Body of pancreas (tissue), 4 donors: ENCODE results near the gene RSPO1. TPM values are rescaled to one million over a fixed set of nuclear protein-coding genes. Genes with fewer than 3 reads are reported as not detected.

Experiments
- ATAC-seq: fragments of 150-250 bp; one replicate; pipeline ENCODE4 v1.9.1; 2016
- DNase-seq, 4 donors: peaks; one replicate each; pipeline ENCODE4 v3.0.0-alpha.2; 2019
- H3K27ac ChIP-seq, 4 donors: fragments of 200-600 bp; sonication (generic); 1 replicate in 3 of 4; 2 replicates in 1 of 4; pipeline versions ENCODE4 v1.5.1 to v1.6.1; 2016 to 2019; ENCODE audit warnings: mild to moderate bottlenecking in 1 of 4, mixed read lengths in 1 of 4, moderate library complexity in 1 of 4
- H3K27me3 ChIP-seq, 2 donors: fragments of 200-600 bp; sonication (generic); one replicate each; pipeline ENCODE4 v1.6.0; 2016; ENCODE audit warnings: mild to moderate bottlenecking in 1 of 2
- H3K36me3 ChIP-seq, 2 donors: fragments of 200-600 bp; sonication (generic); replicated peaks in 1 of 2; 2 replicates each; pipeline ENCODE4 v1.5.1; 2016; ENCODE audit warnings: low read depth in 2 of 2; ENCODE audit not compliant: insufficient read depth in 1 of 2
- H3K4me1 ChIP-seq: fragments of 200-600 bp; sonication (generic); one replicate; pipeline ENCODE4 v1.6.0; 2016
- H3K4me3 ChIP-seq, 2 donors: fragments of 200-600 bp; sonication (generic); 1 replicate in 1 of 2; 2 replicates in 1 of 2; pipeline ENCODE4 v1.5.1; 2016 to 2019
- H3K9me3 ChIP-seq, 3 donors: fragments of 200-600 bp; sonication (generic); 1 replicate in 2 of 3; 2 replicates in 1 of 3; pipeline ENCODE4 v1.5.1; 2016
- CTCF ChIP-seq, 7 experiments: fragments of 450-650 bp in 4 of 7; fragments of 200-600 bp in 3 of 7; sonication (generic) in 3 of 7; IDR thresholded peaks; one replicate each; pipeline ENCODE4 v1.5.1; 2016 to 2019; ENCODE audit warnings: antibody characterized with exemption in 7 of 7
- POLR2A ChIP-seq, 3 donors: fragments of 450-650 bp; IDR thresholded peaks; one replicate each; pipeline ENCODE4 v1.6.1; 2016; ENCODE audit warnings: antibody characterized with exemption in 3 of 3, mild to moderate bottlenecking in 2 of 3
- whole genome bisulfite sequencing, 2 donors: methylation state at CpG; one replicate each; pipeline ENCODE4 v1.1.5; 2017; 5-methylcytosine and 5-hydroxymethylcytosine counted together
- intact Hi-C: fragments of 100-400 bp; cut with DNase I; formaldehyde crosslinking; loops from one replicate; pipeline ENCODE4 v1.15.1; 2023
- total RNA-seq, 2 donors: library from RNA; depleted of rRNA; stranded (reverse); fragments of >200 nt; gene quantifications; one replicate each; pipeline ENCODE4 v1.1.0, GENCODE V29; 2016

RSPO1 gene
- total RNA-seq, 2 donors from 2014 or later, result 0.66 to 1.0 TPM

DNA sequence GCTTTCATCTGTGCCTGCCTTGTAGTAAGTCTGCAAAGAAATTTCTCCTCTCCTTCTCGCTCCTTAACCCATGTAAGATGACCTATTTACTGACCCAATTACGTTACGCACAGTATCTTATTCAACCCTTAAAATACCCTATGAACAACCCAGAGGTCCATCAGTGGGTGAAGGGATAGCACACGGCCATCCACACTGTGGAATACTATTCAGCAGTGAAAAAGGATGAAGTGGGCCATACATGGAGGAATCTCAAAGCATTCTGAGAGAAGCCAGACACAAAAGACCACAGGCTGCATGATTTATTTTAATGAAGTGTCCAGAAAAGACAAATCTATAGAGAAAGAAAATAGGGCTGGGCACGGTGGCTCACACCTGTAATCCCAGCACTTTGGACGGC, 23.8 kb upstream of the RSPO1 start:
- TF ChIP-seq CTCF (IDR thresholded peaks at IDR 0.05) (no peak), POLR2A (IDR thresholded peaks at IDR 0.05) (no peak)
- no peak for DNase-seq
- intact Hi-C loops, result no loop called here
- WGBS, 2 donors, result 66 to 70% methylated on average over 6 of the region's 6 CpGs
- Histone ChIP-seq H3K4me3 (no peak overlapping the region), H3K36me3 (no peaks in the 10 kb centered on the region), H3K27me3 (peaks cover 0 to 9% of the 10 kb centered on the region in 2 donors), H3K4me1 (no peaks in the 10 kb centered on the region), H3K9me3 (no peaks in the 10 kb centered on the region), H3K27ac (no peak overlapping the region)
- no peak for ATAC-seq

DNA sequence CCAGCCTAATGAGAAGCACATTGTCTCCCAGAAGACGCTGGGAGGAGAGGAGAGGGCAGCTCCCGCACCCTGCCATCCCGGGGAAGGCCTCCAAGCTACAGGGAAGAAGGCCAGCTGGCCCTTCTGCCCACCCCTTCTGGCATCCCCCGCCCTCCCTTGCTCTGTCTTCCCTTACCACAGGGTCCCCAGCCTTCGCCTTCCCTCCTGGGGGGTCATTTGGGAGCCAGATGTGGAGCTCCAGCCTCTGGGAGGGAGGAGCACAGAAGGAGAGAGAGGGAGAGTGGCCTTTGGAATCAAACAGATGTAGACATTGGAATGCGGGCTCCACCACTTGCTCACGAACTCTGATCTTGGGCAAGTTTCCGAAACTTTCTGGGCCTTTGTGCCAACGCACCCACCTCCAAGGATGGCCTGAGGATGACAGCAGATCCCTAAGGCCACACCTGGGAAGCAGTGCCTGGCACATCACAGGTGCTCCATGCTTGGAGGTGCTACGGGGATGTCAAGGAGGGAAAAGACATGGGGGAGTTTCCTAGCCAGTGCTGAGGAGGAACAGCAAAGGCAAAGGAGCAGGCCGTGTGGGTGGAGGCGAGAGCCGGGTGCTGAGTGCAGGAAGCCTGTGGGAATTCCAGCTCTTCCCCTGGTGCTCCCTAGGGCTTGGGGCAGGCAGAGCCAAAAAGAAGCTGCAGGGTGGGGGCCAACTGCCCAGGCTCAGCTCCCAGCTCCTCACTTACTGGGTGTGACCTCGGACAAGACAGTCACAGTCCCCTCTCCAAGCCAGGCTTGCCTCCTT, 23.1 kb upstream of the RSPO1 start:
- Histone ChIP-seq H3K4me3 (no peak overlapping the region), H3K4me1 (no peaks in the 10 kb centered on the region), H3K27ac (no peak overlapping the region), H3K36me3 (no peaks in the 10 kb centered on the region), H3K27me3 (peaks cover 0 to 9% of the 10 kb centered on the region in 2 donors), H3K9me3 (no peaks in the 10 kb centered on the region)
- WGBS, 2 donors, result 52 to 61% methylated on average over 14 of the region's 14 CpGs
- intact Hi-C loops, result no loop called here
- DNase-seq, result no peak
- TF ChIP-seq CTCF (IDR thresholded peaks at IDR 0.05), result no peak
- no peak for ATAC-seq

DNA sequence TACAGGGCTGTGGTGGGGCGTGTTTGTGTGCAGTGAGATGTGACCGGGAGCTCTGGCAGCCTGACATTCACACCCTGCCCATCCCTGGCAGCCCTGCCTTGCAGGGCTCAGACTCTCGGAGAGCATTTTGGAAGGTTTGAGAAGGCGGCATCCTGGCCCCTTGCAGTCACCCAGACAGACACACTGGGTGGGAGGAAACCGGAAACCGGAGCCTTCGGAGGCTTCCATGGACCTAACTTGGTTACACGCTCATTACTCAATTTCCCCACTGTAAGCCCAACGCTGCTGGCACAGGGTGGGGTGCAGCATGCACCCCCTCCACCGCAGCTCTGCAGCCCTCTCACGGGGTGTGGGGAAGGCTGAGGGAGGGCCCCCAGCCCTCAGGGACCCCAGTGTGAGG, 22.2 kb upstream of the RSPO1 start:
- ATAC-seq, result no peak
- intact Hi-C loops, result no loop called here
- no peaks in the 10 kb centered on the region for H3K36me3 ChIP-seq
- H3K27ac ChIP-seq, result no peak overlapping the region
- H3K4me1 ChIP-seq, result no peaks in the 10 kb centered on the region
- no peak for DNase-seq
- H3K9me3 ChIP-seq, result no peaks in the 10 kb centered on the region
- WGBS, 2 donors, result 46 to 63% methylated on average over 5 to 8 of the region's 11 CpGs
- H3K27me3 ChIP-seq, result peaks cover 0 to 9% of the 10 kb centered on the region in 2 donors
- TF ChIP-seq POLR2A (IDR thresholded peaks at IDR 0.05), result no peak
- TF ChIP-seq CTCF (IDR thresholded peaks at IDR 0.05), result no peak
- no peak overlapping the region for H3K4me3 ChIP-seq

DNA sequence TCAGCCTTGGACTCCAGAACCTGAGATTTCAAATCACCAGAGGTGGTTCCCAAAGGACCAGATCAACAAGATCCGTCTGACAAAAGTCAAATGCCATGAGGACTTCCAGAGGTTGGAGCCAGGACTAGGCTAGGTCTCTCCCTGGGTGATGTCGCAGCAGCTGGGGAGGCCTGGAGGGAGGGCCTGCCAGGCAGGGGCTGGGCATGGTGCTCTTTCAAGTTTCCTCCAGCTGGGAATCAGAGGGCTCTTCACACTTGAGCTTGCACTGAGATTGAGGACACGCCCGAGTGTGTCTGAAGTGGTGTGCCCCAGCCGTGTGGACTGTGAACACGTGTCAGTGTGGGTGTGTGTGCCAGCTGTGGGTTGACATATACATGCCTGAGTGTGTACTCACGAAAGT, 21.3 kb upstream of the RSPO1 start:
- DNase-seq (no peak), ATAC-seq (no peak)
- TF ChIP-seq CTCF (IDR thresholded peaks at IDR 0.05), result no peak
- TF ChIP-seq POLR2A (IDR thresholded peaks at IDR 0.05), result no peak
- Histone ChIP-seq H3K4me1 (no peaks in the 10 kb centered on the region), H3K9me3 (no peaks in the 10 kb centered on the region), H3K27ac (no peak overlapping the region), H3K36me3 (no peaks in the 10 kb centered on the region), H3K4me3 (no peak overlapping the region), H3K27me3 (peaks cover 0 to 7% of the 10 kb centered on the region in 2 donors)
- 54 to 70% methylated on average over 5 to 7 of the region's 7 CpGs for WGBS, 2 donors
- intact Hi-C loops, result no loop called here

DNA sequence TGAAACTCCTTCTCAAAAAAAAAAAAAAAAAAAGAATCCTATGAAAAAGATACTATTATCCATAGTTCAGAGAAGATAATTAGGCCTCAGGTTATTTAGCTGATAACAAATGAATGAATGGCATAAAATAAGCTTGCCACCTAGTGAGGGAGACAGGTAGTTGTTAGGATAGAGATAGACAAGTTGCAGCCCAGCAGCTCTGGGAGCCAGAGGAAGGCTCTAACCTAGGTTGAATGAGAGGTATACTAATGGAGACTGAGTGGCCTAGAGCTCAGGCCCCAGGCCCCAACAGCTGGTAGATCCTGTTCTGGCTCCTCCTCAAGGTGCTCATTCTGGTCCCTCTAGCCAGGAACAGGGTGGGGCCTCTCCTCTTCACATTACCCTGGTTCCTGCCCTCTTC, 20.6 kb upstream of the RSPO1 start:
- no peak for ATAC-seq
- TF ChIP-seq CTCF (IDR thresholded peaks at IDR 0.05) (no peak), POLR2A (IDR thresholded peaks at IDR 0.05) (no peak)
- Histone ChIP-seq H3K9me3 (no peaks in the 10 kb centered on the region), H3K36me3 (no peaks in the 10 kb centered on the region), H3K4me1 (no peaks in the 10 kb centered on the region), H3K4me3 (no peak overlapping the region), H3K27me3 (no peaks in the 10 kb centered on the region), H3K27ac (no peak overlapping the region)
- DNase-seq, result no peak
- intact Hi-C loops, result no loop called here
